GM12874 (cell line): ENCODE data around the gene MRC2.

ENCODE experiments used
- TF ChIP-seq, protein P1 (sequence below): IDR thresholded peaks from 2 replicates; pipeline ENCODE4 v1.5.1; 2011; ENCODE audit warnings: low read depth, mild to moderate bottlenecking, control low read depth, low read length, moderate library complexity; ENCODE audit not compliant: insufficient read depth

The MRC2 gene

DNA sequence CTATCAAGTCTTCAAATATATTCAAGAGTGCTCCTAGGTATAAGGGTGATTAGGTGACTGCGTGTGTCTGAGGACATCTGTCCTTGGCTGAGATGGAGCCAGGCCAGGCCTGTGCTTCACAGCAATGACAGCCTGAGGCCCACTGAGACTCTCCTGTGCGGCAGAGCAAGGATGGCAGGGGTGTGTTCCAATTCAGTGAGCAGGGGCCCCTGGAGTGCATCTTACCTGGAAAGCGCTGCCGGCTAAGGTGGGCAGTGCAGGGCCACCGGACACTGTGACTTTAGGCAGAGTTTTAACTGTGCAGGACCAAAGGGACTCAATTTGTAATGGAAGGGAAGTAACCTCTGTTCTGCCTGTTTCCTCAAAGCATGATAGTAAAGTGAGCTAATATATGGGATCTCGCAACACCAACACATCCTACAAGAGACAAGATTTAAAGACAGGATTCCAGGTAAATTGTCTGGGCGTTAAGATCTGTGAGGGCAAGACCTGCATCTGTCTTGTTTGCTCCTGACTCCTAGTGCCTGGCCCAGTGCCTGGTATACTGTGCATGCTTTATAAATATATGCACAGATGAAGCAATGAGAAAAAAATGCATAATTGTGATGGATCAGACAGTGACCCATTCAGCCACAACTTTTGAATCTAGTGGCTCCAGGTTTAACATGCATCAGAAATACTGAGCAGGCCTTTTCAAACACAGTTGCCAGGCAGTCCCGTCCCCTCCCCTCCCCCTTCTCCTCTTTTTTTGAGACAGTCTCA lies 86.7 kb downstream of the MRC2 start:
- TF ChIP-seq, protein P1, sequence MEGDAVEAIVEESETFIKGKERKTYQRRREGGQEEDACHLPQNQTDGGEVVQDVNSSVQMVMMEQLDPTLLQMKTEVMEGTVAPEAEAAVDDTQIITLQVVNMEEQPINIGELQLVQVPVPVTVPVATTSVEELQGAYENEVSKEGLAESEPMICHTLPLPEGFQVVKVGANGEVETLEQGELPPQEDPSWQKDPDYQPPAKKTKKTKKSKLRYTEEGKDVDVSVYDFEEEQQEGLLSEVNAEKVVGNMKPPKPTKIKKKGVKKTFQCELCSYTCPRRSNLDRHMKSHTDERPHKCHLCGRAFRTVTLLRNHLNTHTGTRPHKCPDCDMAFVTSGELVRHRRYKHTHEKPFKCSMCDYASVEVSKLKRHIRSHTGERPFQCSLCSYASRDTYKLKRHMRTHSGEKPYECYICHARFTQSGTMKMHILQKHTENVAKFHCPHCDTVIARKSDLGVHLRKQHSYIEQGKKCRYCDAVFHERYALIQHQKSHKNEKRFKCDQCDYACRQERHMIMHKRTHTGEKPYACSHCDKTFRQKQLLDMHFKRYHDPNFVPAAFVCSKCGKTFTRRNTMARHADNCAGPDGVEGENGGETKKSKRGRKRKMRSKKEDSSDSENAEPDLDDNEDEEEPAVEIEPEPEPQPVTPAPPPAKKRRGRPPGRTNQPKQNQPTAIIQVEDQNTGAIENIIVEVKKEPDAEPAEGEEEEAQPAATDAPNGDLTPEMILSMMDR: no peak

DNA sequence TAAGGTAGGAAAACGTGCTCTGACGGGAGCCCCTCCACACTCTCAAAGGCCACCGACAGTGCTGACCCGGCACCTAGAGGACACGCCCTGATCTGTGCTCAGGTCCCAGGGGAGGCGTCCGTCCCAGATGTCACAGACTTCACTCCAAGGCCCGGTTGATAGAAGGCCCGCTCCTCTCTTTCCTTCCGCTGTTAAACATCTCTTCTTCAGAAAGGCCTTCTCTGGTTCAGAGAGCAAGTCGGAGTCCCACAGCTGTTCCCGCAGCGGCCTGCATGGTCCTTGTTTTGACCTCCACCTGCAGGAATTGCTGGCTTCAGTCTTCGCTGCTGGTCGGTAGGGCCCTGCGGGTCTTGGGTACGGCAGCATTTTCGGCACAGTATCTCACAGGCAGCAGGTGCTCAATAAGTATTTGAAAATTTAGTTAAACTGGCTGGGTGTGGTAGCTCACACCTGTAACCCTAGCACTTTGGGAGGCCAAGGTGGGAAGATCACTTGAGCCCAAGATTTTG lies 88.5 kb downstream of the MRC2 start:
- TF ChIP-seq, protein P1: no peak

DNA sequence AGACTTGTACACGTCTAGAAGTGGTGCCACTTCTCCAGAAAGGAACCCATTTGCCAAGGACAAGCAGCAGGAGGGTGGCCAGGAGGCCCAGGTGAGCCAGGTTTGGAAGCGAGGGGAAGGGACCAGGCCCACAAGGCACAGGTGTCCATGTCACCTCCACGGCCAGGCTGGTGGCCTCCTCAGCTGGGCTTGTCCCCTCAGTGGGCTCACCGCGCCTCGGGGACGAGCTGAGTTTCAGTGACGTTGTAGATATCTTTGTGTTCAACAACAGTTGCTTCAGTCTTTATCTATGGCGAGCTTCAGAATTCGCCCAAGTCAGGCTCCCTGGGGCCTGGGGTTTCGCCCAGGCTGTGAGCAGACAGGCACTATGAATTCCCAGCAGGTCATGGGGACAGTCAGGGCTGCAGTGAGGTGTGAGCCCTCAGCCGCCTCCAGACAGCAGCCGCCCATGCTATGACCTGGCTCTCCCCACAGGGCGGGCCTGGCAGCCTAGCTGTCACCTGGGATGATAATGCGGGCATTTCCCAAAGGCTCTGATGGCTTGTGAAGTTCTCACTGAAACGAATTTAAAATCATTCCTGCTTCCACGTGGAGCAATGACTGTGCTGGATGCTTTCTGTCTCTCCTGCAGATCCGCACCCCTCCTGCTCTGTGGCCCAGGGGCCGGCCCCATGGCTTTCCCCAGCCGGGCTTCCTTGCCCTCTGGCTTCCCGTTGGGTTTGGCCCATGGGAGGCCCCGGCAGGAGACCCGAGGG lies 89.5 kb downstream of the MRC2 start:
- TF ChIP-seq, protein P1: no peak

DNA sequence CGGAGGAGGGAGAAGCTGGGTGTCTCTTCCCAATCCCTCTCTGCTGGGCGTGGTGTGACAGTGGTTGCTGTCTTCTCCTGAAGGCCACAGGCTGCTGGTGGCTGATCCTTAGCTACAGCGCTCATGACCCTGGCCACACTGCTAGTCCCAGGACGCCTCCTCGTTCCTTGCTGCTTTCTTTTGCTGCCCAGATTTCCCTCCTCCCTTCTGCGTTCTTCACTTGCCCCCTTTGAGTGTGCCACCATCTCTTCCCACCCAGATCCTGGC lies 90.1 kb downstream of the MRC2 start:
- TF ChIP-seq, protein P1: no peak

DNA sequence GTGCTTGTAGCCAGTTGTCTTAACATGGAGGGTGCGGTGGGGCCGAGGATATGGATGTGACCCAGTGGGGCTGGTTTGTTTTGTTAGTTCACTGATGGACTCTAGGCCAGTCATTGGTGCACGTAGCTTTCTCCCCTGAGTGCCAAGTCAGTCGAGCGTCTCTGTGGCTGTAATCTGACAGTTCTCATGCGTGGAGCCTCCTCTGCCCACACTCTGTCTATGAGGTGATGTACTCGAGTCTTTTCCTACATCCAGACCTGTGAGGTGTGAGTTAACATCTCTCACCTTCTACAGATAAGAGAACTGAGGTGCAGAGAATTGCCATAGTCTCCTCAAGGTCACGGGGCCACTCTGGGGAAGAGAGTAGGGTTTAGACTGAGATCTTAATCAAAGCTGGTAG lies 90.4 kb downstream of the MRC2 start:
- TF ChIP-seq, protein P1: no peak

DNA sequence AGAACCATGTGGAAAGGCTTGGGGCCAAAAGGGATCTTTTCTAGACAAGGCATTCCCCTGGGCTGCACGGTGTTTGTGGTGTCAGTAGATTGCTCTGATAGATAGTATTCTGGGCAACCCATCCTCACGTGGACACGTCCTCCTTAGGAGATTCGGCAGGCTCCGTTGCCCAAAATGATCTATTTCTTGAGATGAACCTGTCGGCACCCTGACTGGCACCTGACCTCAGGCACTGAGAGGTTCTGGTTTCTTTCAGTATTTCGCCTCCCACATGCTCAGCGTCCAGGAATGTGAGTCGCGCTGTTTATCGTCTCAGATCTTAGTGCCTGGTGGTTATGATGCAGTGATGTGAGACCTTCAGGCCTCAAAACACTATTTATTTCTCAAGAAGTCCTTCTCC lies 91.0 kb downstream of the MRC2 start:
- TF ChIP-seq, protein P1: no peak

DNA sequence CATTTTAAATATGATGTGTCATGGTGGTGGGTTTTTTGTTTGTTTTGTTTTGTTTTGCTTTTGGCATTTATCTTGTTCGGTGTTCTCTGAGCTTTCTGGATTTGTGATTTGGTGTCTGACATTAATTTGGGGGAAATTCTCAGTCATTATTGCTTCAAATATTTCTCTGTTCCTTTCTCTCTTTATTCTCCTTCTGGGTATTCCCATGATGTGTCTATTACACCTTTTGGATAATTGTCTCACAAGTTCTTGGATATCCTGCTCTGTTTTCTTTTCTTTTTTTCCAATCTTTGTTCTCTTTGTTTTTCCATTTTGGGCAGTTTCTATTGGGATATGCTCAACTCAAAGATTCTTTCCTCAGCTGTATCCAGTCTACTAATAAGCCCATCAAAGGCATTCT lies 92.1 kb downstream of the MRC2 start:
- TF ChIP-seq, protein P1: no peak
